Pulmonary artery endothelial cell (primary cell): ENCODE measurements around the gene MON2. TPM values are rescaled to one million over a fixed set of nuclear protein-coding genes. Genes with fewer than 3 reads are reported as not detected.

Experiments
- DNase-seq: peaks from one replicate; pipeline ENCODE4 v3.0.0-alpha.2; 2011; ENCODE audit warnings: low read depth, low spot score
- total RNA-seq: library from RNA; depleted of rRNA; stranded (reverse); fragments of >200 nt; gene quantifications from 2 replicates; pipeline ENCODE4 v1.2.3, GENCODE V29; 2014

MON2 gene
- total RNA-seq, 1 donor from 2014 or later: 23.7 TPM

- no peak for DNase-seq
Observed at GRCh38 chr12:62613081-62613480, 146.5 kb downstream of the MON2 start.

DNA sequence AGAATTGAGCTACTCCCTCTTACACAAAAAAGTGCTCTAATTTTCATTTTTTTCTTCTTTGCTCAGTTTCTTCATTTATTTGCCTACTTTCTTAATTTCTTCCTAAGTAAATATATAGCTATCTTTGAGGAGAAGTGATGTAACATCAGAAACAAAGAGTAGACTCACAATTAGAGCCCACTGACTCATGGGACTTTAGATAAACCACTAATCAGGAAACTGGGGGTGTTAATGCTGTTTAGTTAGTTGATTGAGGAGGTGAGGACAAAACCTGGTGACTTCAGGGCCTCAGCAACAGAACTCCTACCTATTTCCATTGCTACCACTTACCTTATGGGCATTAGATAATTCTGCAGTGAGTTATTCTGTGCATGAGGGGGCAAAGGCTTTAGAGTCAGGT lies 151.7 kb downstream of the MON2 start:
- DNase-seq: no peak

GRCh38 chr12:62618930-62619329 lies 152.3 kb downstream of the MON2 start:
- DNase-seq: no peak

DNA sequence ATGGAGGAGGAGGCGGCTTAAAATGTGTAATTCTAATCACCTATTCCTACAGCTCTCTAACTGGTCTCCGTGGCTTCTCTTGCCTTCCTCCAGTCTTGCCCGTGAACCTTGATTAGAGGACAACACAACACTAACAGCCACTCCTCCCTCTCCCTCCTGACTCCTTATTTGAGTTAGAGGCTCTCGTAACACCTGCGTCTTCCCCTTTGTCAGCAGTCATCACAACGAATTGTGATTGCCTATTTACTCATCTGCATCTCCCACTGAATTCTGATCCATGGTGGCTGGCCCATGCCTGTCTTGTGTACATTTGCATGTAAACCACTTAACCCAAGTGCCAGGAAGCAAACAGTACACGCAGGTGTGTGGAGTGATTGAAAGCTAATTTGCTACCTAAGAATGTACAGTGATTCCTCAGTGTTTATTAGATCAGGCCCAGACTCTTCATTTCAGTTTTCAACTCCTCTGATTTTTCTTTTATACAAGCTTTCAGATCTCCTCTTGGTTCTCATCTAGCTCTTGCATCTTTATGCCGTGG lies 154.5 kb downstream of the MON2 start:
- DNase-seq: no peak

DNA sequence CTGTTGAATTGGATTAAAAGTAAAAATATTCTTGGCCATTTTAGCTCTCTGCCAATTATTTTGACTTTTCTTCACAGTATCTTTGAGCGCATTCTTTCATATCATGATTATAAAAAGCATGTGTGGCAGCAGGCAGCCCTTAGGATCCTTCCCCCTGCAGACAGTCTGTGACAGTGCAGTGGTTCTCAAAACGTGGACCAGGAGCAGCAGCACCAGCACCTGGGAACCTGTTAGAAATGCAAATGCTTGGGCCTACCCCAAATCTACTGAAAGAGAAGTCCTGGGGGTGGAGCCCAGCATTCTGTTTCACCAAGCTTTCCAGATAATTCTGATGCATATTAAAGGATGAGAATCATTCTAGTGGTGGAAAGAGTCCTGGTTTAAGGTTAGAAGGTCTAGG lies 155.6 kb downstream of the MON2 start:
- DNase-seq: no peak

GRCh38 chr12:62625228-62625627 lies 158.6 kb downstream of the MON2 start:
- DNase-seq: no peak

GRCh38 chr12:62627181-62627580 lies 160.6 kb downstream of the MON2 start:
- no peak for DNase-seq

DNA sequence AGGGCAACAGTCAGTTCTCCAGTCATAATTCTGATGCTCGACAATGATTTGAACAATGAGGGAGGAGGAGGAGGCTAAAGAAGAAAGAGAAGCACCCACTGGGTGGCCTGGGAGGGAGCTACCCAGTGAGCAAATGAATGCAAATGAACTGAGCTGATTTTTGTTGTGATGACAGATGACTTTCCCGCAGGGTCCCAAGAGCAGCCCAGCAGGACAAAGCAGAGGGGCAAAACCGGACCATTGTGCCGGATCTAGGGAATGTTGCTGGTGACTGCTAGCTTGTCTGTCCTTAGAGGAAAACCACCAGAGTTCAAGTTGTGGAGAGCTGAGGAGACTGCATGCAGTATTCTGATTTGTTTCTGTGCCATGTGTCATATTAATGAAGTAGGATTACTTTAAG lies 162.8 kb downstream of the MON2 start:
- DNase-seq: no peak

DNA sequence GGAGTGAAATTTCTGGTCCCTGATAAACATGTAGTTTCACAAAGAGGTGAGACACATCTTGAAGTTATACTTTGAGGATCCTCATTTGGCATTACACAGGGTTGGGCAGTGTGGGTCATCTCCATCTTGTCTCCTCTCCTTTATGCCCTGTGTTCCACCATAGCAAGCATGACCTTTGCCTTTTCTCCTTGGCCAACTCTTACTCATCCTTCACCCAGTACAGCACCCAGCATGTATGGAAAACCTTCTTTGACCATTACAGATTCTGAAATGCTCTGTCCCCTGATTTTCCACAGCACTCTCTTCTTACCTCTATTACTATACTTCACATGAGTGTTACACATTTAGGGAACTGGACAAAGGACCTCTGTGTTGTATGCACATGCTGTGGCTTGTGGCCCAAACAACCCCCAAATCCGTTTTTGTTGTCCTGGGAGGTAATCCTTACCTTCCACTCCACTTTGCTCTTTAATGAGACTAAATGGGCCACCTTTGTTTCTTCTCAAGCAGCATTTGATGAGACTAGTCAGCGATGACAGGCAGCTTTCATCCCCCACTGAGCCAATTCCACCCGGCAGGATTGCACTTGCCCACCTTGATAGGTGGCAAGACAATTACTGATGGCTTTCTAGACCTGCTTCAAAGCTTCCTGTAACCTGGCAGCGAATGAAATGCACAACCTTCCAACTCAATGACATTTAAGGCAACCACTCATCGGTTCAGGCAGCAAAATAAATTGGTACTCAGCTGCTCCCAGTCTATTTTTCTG lies 163.5 kb downstream of the MON2 start:
- no peak for DNase-seq

DNA sequence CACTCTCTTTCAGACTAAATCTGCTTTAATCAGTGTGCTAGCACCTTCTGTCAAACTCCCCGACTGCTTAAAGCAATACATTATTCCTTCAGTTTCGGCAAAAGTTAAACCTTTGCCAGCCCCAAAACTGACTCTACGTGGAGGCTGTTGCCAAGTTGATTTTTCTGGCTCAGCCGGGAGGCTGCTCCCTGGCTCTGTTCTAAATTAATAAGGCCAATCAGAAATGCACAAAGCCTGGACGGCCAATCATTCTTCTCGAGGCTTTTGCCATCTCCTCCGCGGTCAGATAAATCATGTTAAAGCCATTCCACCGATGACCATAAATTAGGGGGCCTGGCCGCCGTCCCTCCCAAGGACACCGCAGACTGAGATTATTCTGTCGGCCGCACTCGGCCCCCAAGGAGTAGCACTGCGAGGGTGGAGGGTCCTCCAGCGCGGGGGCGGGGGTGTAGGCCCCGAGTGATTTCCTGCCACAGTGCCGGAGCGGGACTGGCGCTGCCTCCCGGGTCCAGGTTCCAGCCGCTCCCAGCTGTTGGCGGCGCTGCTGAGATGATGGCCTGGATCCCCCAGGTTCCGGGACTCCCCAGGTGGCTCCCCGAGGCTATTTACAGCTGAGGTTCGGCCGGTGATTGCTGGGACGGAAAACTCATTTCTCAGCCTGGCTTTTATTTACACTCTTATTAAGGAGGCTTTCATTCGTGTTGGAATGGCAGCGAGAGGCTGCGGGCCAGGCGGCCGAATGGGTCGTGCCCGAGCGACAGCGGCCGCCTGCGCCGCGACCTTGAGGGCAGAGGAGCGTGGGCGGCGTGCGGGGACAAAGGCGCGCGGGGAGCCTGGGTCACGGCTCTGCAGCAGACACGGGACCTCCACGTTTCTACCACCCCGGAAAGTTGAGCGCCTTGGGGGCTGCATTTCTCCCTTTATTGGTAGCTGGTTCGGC lies 165.1 kb downstream of the MON2 start:
- no peak for DNase-seq

DNA sequence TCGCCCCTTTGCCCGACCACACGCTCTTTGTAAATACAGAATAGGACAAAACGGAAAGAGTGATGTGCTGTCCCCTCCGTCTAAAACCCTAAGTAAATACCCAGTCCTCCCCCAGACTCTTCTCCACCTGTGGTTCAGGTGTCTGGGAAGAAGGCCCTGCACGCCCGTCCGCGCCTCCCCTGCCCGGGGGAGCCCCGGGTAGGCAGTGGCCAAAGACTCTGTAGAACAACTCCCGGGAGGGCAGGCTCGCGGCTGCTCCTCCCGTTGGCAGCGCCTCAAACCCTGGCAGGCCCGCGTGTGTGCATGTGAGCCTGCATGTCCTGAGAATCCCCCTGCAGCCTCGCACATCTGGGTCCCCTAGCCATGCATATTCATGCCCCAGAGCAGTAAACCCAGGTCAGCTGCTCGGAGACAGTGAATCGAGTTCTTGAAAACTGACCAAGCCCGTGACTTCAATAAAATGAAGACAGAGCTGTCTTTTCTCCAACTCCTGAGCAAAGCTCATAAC lies 165.8 kb downstream of the MON2 start:
- no peak for DNase-seq

DNA sequence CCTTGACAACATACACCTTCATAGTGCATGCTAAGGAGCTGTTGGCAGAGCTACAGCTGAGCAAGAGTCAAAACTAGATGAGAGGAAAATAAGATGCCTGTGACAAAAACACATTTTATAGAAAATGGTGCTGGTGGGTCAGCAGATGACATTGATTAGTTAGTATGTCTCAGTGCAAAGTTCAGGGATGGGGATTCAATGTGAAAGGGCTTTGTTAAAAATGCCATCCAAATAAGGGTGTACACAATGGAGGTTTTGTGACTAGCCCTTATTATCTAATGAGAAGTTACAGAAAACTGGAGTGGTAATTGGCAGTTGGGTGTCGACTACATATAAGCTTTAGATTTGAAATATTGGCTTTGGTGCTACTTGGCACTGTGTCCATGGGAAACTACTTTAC lies 169.0 kb downstream of the MON2 start:
- no peak for DNase-seq

DNA sequence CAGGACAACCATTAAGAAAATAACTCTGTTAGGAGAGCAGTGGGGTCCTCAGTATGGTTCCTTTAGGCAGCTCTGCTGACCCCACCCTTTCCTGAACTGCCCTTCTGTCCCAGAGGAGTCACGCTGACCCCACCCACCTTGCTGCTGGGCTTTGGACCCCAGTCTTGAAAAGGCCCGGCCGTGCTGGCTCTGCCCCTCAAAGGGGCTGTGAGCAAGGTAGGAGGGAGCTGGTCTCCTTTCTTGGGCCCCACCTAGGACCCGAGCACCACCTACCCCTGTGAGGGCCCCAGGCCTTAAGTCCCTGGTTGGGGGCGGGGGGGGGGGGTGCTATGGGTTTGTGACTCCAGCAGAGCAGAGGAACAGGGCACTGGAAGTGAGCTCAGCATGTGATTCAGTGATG lies 171.1 kb downstream of the MON2 start:
- DNase-seq: no peak

DNA sequence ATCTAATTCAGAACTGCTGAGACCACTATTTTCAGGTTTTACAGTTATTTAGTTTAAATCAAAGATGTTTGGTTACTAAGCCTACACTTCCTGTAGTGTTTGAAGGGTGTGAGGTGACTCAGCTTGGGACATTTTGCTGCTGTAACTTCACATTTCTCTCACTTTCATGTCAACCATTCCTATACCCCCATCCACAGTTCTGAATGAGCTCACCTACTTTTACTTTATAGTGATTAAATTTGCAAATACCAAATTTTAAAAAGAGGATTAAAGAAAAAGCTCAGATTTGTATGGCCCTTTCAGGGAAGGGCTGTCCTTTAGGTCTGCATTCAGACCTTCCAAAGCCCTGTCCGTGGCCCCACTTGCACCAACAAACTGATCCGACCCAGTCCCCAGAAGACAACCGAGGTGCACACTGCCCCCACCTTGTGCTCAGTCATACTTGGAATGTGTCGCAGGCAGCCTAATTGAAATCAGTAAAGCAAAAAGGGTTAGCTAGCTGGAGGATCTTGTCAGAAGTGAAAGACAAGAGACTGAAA lies 174.4 kb downstream of the MON2 start:
- DNase-seq: peak; percentile 15

- DNase-seq: no peak
Observed at GRCh38 chr12:62642486-62642885, 175.9 kb downstream of the MON2 start.

DNA sequence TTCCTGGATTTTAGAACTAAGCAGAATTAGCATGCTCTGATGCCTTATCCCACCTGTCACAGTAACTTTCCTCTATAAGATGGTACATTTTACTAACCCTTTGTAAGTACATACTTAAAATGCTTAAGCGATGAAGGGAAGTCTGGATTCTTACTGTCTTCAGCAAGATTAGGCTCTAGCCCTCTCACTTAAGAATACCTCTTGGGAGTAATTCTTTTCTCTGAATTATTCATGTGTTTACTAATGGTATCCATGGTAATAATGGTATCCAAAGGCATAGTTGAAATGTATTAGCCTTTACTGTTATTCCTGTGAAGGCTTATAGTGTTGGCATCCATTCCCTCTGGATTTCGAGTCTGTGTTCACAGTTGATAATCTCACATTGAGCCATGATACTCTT lies 176.9 kb downstream of the MON2 start:
- no peak for DNase-seq

DNA sequence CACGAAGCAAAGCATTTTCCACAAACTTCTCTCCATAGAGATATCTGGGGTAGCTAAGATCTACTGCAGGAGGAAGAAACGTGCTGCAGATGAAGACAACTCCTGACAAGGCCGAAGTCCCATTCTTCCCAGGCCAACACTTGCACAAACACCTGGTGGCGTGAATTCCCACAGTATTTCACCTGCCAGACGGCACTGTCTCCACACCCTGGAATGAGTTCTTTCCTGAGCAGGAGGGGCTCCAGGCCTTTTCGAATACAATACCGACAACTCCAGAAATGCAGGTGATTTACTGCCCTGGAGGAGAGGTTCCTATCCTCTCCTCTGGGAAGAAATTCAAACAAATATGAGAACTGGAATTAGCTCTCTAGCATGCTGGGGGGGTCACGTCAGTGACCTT lies 179.9 kb downstream of the MON2 start:
- no peak for DNase-seq

- DNase-seq: no peak
Observed at GRCh38 chr12:62647586-62647985, 181.0 kb downstream of the MON2 start.

DNA sequence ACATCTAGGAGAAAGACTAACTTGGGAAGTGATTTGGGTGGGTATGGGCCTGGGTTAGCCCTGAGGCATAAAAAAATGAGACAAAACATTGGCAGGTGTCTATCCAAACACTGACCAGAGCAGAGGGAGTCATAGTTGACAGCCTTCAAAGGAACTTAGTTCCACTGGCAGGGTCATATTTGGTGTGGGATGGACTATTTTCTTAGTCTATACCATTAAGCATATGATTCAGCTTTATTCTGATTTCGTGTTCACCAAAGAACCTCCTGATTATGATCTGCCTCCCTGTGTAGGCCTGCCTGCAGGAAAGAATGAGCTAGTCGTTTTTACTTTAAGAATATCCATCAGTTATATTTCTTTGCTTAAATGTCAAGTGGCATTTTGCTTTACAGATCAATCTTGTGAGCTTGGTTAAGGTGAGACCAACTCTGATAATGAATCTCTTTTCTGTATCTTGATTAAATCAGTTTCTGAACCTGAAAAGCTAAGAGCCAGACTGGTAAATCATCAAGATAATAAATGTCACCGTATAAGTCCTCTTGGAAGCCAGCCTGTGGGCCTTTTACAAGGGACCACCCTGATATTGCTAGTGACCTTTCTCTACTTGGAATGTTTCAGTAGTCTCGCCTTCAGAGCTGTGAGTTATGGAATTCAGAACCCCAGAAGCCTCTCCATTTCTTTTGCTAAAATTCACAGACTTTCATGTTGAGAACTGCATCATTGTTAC lies 182.9 kb downstream of the MON2 start:
- no peak for DNase-seq
